ENCODE results near the gene GID8. TPM values are rescaled to one million over a fixed set of nuclear protein-coding genes. Genes with fewer than 3 reads are reported as not detected.

GID8 gene
- total and polyA plus RNA-seq, 2 of the 13 experiments (the other 11 are each of a cell fraction or from before 2014, with no cell fraction given): 39.6 to 59.8 TPM

DNA sequence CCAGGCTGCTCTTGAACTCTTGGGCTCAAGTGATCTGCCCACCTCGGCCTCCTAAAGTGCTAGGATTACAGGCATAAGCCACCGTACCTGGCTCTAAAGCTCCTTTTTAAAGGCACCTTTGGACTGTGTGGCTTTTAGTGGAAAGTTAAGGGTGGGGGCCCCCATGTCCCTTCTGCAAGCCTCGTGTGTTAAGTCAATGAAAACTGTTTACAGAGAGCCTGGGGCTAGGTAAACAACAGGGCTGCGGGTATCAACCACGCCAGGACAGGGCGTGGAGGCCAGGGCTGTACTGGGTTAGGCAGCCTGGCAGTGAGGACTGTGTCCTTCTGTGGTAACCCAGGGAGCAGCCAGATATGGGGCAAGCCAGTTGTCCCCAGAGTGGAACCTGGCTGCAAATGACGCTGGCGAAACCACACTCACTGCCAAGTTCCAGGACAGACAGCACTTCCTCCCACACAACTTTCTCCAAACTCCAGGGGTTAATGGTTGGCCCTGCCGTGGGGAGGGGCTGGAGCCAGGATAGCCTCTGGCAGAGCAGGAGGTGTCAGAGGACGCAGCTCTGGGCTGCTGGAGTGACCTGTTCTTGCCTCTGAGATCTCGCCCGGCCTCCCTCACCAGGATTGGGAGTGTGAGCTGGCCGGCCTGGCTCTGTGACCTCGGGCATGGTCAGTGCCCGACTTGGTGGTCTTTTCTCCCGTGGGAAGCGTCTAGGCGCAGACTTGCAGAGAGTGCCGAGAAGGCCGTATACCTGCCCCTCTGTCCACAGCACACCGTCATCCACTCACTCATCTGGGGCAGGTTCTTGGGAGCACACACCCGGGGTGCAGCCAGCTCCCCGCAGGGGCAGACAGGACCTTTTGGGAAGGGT lies 17.8 kb downstream of the GID8 start (continued):
- TF ChIP-seq, protein P1, sequence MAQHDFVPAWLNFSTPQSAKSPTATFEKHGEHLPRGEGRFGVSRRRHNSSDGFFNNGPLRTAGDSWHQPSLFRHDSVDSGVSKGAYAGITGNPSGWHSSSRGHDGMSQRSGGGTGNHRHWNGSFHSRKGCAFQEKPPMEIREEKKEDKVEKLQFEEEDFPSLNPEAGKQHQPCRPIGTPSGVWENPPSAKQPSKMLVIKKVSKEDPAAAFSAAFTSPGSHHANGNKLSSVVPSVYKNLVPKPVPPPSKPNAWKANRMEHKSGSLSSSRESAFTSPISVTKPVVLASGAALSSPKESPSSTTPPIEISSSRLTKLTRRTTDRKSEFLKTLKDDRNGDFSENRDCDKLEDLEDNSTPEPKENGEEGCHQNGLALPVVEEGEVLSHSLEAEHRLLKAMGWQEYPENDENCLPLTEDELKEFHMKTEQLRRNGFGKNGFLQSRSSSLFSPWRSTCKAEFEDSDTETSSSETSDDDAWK (CRISPR knock-in tag; IDR thresholded peaks at IDR 0.05): no peak
- TF ChIP-seq, protein P2, sequence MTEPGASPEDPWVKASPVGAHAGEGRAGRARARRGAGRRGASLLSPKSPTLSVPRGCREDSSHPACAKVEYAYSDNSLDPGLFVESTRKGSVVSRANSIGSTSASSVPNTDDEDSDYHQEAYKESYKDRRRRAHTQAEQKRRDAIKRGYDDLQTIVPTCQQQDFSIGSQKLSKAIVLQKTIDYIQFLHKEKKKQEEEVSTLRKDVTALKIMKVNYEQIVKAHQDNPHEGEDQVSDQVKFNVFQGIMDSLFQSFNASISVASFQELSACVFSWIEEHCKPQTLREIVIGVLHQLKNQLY (CRISPR knock-in tag; IDR thresholded peaks at IDR 0.05): peak; percentile 99
- peak; percentile 95 for TF ChIP-seq ZFP90 (CRISPR knock-in tag; IDR thresholded peaks at IDR 0.05; ENCODE audit: borderline replicate concordance)
- TF ChIP-seq NCOA2 (CRISPR knock-in tag; IDR thresholded peaks at IDR 0.05): peak; percentile 96
- peak; percentile 84; the same call in 1 of the 2 replicates for TF ChIP-seq NFKB2 (CRISPR knock-in tag; IDR thresholded peaks at IDR 0.05; ENCODE audit: borderline replicate concordance)
- no peak for TF ChIP-seq ZNF674 (CRISPR knock-in tag; IDR thresholded peaks at IDR 0.05; ENCODE audit: low read depth)
- TF ChIP-seq, protein P3, sequence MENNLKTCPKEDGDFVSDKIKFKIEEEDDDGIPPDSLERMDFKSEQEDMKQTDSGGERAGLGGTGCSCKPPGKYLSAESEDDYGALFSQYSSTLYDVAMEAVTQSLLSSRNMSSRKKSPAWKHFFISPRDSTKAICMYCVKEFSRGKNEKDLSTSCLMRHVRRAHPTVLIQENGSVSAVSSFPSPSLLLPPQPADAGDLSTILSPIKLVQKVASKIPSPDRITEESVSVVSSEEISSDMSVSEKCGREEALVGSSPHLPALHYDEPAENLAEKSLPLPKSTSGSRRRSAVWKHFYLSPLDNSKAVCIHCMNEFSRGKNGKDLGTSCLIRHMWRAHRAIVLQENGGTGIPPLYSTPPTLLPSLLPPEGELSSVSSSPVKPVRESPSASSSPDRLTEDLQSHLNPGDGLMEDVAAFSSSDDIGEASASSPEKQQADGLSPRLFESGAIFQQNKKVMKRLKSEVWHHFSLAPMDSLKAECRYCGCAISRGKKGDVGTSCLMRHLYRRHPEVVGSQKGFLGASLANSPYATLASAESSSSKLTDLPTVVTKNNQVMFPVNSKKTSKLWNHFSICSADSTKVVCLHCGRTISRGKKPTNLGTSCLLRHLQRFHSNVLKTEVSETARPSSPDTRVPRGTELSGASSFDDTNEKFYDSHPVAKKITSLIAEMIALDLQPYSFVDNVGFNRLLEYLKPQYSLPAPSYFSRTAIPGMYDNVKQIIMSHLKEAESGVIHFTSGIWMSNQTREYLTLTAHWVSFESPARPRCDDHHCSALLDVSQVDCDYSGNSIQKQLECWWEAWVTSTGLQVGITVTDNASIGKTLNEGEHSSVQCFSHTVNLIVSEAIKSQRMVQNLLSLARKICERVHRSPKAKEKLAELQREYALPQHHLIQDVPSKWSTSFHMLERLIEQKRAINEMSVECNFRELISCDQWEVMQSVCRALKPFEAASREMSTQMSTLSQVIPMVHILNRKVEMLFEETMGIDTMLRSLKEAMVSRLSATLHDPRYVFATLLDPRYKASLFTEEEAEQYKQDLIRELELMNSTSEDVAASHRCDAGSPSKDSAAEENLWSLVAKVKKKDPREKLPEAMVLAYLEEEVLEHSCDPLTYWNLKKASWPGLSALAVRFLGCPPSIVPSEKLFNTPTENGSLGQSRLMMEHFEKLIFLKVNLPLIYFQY (CRISPR knock-in tag; IDR thresholded peaks at IDR 0.05; ENCODE audit: borderline replicate concordance): peak; percentile 94; the same call in 1 of the 2 replicates
- peak; percentile 80; the same call in 1 of the 2 replicates for TF ChIP-seq ZMAT3 (CRISPR knock-in tag; conservative IDR thresholded peaks at IDR 0.05)
- TF ChIP-seq, protein P4, sequence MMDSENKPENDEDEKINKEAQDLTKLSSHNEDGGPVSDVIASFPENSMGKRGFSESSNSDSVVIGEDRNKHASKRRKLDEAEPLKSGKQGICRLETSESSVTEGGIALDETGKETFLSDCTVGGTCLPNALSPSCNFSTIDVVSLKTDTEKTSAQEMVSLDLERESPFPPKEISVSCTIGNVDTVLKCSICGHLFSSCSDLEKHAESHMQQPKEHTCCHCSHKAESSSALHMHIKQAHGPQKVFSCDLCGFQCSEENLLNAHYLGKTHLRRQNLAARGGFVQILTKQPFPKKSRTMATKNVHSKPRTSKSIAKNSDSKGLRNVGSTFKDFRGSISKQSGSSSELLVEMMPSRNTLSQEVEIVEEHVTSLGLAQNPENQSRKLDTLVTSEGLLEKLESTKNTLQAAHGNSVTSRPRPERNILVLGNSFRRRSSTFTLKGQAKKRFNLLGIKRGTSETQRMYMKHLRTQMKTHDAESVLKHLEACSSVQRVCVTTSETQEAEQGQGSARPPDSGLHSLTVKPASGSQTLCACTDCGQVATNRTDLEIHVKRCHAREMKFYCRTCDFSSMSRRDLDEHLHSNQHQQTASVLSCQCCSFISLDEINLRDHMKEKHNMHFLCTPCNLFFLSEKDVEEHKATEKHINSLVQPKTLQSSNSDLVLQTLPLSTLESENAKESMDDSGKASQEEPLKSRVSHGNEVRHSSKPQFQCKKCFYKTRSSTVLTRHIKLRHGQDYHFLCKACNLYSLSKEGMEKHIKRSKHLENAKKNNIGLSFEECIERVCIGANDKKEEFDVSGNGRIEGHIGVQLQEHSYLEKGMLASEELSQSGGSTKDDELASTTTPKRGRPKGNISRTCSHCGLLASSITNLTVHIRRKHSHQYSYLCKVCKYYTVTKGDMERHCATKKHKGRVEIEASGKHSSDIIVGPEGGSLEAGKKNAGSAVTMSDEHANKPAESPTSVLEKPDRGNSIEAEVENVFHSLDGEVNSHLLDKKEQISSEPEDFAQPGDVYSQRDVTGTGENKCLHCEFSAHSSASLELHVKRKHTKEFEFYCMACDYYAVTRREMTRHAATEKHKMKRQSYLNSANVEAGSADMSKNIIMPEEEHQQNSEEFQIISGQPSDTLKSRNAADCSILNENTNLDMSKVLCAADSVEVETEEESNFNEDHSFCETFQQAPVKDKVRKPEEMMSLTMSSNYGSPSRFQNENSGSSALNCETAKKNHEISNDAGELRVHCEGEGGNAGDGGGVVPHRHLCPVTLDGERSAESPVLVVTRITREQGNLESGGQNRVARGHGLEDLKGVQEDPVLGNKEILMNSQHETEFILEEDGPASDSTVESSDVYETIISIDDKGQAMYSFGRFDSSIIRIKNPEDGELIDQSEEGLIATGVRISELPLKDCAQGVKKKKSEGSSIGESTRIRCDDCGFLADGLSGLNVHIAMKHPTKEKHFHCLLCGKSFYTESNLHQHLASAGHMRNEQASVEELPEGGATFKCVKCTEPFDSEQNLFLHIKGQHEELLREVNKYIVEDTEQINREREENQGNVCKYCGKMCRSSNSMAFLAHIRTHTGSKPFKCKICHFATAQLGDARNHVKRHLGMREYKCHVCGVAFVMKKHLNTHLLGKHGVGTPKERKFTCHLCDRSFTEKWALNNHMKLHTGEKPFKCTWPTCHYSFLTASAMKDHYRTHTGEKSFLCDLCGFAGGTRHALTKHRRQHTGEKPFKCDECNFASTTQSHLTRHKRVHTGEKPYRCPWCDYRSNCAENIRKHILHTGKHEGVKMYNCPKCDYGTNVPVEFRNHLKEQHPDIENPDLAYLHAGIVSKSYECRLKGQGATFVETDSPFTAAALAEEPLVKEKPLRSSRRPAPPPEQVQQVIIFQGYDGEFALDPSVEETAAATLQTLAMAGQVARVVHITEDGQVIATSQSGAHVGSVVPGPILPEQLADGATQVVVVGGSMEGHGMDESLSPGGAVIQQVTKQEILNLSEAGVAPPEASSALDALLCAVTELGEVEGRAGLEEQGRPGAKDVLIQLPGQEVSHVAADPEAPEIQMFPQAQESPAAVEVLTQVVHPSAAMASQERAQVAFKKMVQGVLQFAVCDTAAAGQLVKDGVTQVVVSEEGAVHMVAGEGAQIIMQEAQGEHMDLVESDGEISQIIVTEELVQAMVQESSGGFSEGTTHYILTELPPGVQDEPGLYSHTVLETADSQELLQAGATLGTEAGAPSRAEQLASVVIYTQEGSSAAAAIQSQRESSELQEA (CRISPR knock-in tag; IDR thresholded peaks at IDR 0.05; ENCODE audit: not compliant biosample characterization): peak; percentile 69
- no peak; the same call in 1 of the 2 replicates for TF ChIP-seq ZNF709 (CRISPR knock-in tag; IDR thresholded peaks at IDR 0.05)
- TF ChIP-seq ZNF572 (CRISPR knock-in tag; IDR thresholded peaks at IDR 0.05): peak; percentile 64
- no peak for TF ChIP-seq SRF (IDR thresholded peaks at IDR 0.05; ENCODE audit: low read depth, low read length)
- TF ChIP-seq RARA (CRISPR knock-in tag; IDR thresholded peaks at IDR 0.05): peak; percentile 92
- TF ChIP-seq HMG20B (CRISPR knock-in tag; conservative IDR thresholded peaks at IDR 0.05): peak; percentile 94
